Activated CD4-positive, alpha-beta T cell treated with anti-CD3 and anti-CD28 coated beads for 36 hours (primary cell): ENCODE data around the gene BPGM. TPM values are rescaled to one million over a fixed set of nuclear protein-coding genes. Genes with fewer than 3 reads are reported as not detected.
"Not testable (repeated sequence)": the region's sequence is repeated elsewhere in the genome, so short reads cannot be mapped to it uniquely, and the experiment has no call there.

Experiments used
- ATAC-seq: fragments of 200-7000 bp; cut with Tn5 transposase; one replicate; pipeline ENCODE4 v1.10.0; 2021; ENCODE audit warnings: mild to moderate bottlenecking, moderate library complexity
- CTCF ChIA-PET: fragments of 350-600 bp; sonication (Branson Sonifier 250); formaldehyde crosslinking; loops from one replicate; lab custom pipeline; 2021; ENCODE audit warnings: antibody characterized with exemption; lab: Charles Lee
- POLR2A ChIA-PET: fragments of 350-600 bp; sonication (Branson Sonifier 250); formaldehyde crosslinking; loops from one replicate; lab custom pipeline; 2021; ENCODE audit warnings: antibody characterized with exemption, inconsistent platforms; lab: Charles Lee
- DNase-seq: peaks from one replicate; pipeline ENCODE4 v3.0.0-alpha.2; 2020
- H3K27ac Mint-ChIP-seq: one replicate; pipeline ENCODE4 v1.8.0; 2021; ENCODE audit warnings: mixed read lengths
- H3K27me3 Mint-ChIP-seq: one replicate; pipeline ENCODE4 v1.8.0; 2021; ENCODE audit warnings: mixed read lengths
- H3K36me3 Mint-ChIP-seq: one replicate; pipeline ENCODE4 v1.8.0; 2021; ENCODE audit warnings: low read depth, mixed read lengths
- H3K4me1 Mint-ChIP-seq: one replicate; pipeline ENCODE4 v1.8.0; 2021; ENCODE audit warnings: mixed read lengths
- H3K4me3 Mint-ChIP-seq: one replicate; pipeline ENCODE4 v1.8.0; 2021; ENCODE audit warnings: mild to moderate bottlenecking, moderate library complexity, mixed read lengths
- H3K9me3 Mint-ChIP-seq: one replicate; pipeline ENCODE4 v1.8.0; 2021; ENCODE audit warnings: low read depth, mixed read lengths
- intact Hi-C, 2 experiments: fragments of 100-400 bp; cut with DNase I in 1 of 2; cut with micrococcal nuclease in 1 of 2; formaldehyde crosslinking; loops; one replicate each; pipeline versions ENCODE4 v1.14.2 to v1.15.1; 2022 to 2024; cut with DNase I, micrococcal nuclease
- total RNA-seq, 2 experiments: library from RNA; stranded (reverse); gene quantifications; one replicate each; pipeline ENCODE4 v1.2.3, GENCODE V29; 2021

The BPGM gene
- total RNA-seq, 2 experiments from 2014 or later: 17.5 to 18.6 TPM

DNA sequence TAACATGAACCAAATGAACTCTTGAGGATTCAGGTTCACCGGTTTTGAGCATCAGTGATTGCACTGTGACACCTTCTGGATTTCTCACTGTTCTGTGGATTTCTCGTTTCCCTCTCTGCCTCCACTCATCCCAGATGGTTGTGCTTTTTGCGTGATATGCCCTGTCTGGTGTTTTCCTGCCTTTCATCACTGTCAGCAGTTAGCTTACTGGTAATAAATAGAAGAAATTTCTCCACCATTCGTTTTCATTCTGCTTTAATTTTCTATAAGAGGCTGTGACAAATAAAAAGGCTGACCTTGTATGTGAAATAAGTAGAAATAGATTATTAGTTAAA, 16.2 kb downstream of the BPGM start:
- ChIA-PET CTCF (interaction anchor here (1.1 to 1.4 kb wide), 2 partner anchors 17 to 86 kb away, joined by 5 read pairs; no protein-coding TSS in a partner anchor), POLR2A (no interaction called here)
- Mint-ChIP-seq H3K27ac (no peak overlapping the region), H3K36me3 (peaks cover 40% of the 10 kb centered on the region), H3K4me1 (peaks cover 50% of the 10 kb centered on the region), H3K27me3 (no peaks in the 10 kb centered on the region), H3K4me3 (no peak overlapping the region), H3K9me3 (no peaks in the 10 kb centered on the region)
- ATAC-seq (no peak), DNase-seq (no peak)
- intact Hi-C loops: no loop called here

DNA sequence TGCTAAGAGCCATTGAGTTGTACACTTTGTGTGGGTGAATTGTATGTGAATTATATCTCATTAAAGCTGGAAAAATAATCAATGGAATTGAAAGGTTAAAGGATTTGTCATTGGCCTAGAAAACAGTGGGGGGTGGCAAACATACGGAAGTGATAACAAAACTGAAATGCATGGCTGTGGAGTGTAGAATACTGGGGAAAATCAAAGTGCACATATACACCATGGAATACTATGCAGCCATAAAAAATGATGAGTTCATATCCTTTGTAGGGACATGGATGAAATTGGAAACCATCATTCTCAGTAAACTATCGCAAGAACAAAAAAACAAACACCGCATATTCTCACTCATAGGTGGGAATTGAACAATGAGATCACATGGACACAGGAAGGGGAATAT, 18.4 kb downstream of the BPGM start:
- H3K9me3 Mint-ChIP-seq, DNase-seq, ATAC-seq, H3K4me3 Mint-ChIP-seq, intact Hi-C loops, POLR2A ChIA-PET, H3K27me3 Mint-ChIP-seq, H3K27ac Mint-ChIP-seq: not testable (repeated sequence)
- Mint-ChIP-seq H3K4me1 (peaks cover 68% of the 10 kb centered on the region), H3K36me3 (peaks cover 39% of the 10 kb centered on the region)
- CTCF ChIA-PET: interaction anchor here (1.1 kb wide), 1 partner anchor 17 kb away, joined by 3 read pairs; no protein-coding TSS in a partner anchor

DNA sequence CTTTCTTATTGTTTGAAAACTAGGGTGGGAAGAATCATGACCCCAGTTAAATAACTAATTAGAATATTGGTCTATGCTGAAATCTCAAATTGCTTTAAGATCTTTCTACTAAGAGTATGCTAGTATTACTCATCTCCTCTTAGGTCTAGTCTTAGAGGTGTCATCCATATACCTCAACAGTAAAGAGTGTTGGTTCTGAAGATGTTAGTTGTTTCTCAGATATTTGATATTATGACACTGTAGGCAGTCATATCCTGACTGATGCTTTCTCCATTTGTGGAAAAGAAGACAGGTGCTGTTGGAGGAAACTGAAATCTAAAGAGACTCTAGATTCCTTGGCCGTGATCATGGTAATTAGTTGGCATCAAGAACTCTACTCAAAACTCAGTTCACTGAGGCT, 21.2 kb downstream of the BPGM start:
- Mint-ChIP-seq H3K36me3 (peaks cover 29% of the 10 kb centered on the region), H3K27ac (peak overlapping the region; percentile 80), H3K4me1 (peaks cover 53% of the 10 kb centered on the region), H3K27me3 (no peaks in the 10 kb centered on the region), H3K4me3 (no peak overlapping the region), H3K9me3 (no peaks in the 10 kb centered on the region)
- ChIA-PET CTCF (interaction anchor here (0.7 to 1.4 kb wide), 5 partner anchors 10 to 292 kb away, joined by 3 to 4 read pairs (median 3); no protein-coding TSS in a partner anchor), POLR2A (no interaction called here)
- intact Hi-C loops: loop anchor here (1.0 to 2.0 kb wide), 4 partner anchors 14 to 69 kb away; no protein-coding TSS in a partner anchor
- DNase-seq (no peak), ATAC-seq (peak; percentile 86)

GRCh38 chr7:134669388-134669787, 22.7 kb downstream of the BPGM start:
- intact Hi-C loops: loop anchor here (2.0 kb wide), 2 partner anchors 41 to 67 kb away; no protein-coding TSS in a partner anchor
- H3K9me3 Mint-ChIP-seq: peaks cover 2% of the 10 kb centered on the region
- peak overlapping the region; percentile 50 for H3K4me3 Mint-ChIP-seq
- H3K4me1 Mint-ChIP-seq: peaks cover 51% of the 10 kb centered on the region
- H3K36me3 Mint-ChIP-seq: peaks cover 29% of the 10 kb centered on the region
- DNase-seq: peak; percentile 16
- peak overlapping the region; percentile 89 for H3K27ac Mint-ChIP-seq
- H3K27me3 Mint-ChIP-seq: no peaks in the 10 kb centered on the region
- no peak for ATAC-seq
- ChIA-PET POLR2A (interaction anchor here (0.6 kb wide), 1 partner anchor 336 kb away, joined by 3 read pairs; no protein-coding TSS in a partner anchor), CTCF (interaction anchor here (0.6 to 1.4 kb wide), 6 partner anchors 12 to 81 kb away, joined by 3 to 5 read pairs (median 3); no protein-coding TSS in a partner anchor)

GRCh38 chr7:134669845-134670373, 23.3 kb downstream of the BPGM start:
- ATAC-seq (peak; percentile 75), DNase-seq (peak; percentile 83)
- ChIA-PET CTCF (interaction anchor here (0.6 to 1.4 kb wide), 9 partner anchors 12 to 284 kb away, joined by 3 to 5 read pairs (median 3); no protein-coding TSS in a partner anchor), POLR2A (interaction anchor here (0.9 kb wide), 1 partner anchor 24 kb away, joined by 9 read pairs; no protein-coding TSS in a partner anchor)
- Mint-ChIP-seq H3K36me3 (peaks cover 27% of the 10 kb centered on the region), H3K9me3 (peaks cover 2% of the 10 kb centered on the region), H3K27me3 (no peaks in the 10 kb centered on the region), H3K4me1 (peaks cover 51% of the 10 kb centered on the region), H3K27ac (peak overlapping the region; percentile 89), H3K4me3 (peak overlapping the region; percentile 50)
- intact Hi-C loops: loop anchor here (1.0 to 2.0 kb wide), 4 partner anchors 23 to 67 kb away; partner anchors contain the start of gene BPGM (in 1 of the 2)

DNA sequence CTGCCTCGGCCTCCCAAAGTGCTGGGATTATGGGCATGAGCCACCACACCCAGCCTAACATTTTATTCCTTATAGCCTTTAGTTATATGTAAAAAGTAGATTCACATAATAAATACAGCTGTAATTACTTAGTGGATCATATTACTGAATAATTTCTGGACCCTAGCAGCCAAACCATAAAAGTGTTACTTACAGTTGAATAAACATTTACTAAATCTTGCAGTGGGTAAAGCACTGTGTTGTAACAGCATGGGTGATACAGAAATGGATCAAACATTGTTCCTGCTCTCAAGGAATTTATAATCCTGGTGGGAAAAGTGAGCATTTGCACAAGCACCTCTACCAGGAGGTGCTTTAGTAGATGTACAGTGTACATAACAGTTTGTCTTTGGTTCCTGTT, 25.0 kb downstream of the BPGM start:
- ChIA-PET POLR2A (no interaction called here), CTCF (interaction anchor here (1.2 kb wide), 1 partner anchor 37 kb away, joined by 4 read pairs; no protein-coding TSS in a partner anchor)
- no peak for DNase-seq
- peaks cover 51% of the 10 kb centered on the region for H3K4me1 Mint-ChIP-seq
- peaks cover 2% of the 10 kb centered on the region for H3K9me3 Mint-ChIP-seq
- H3K4me3 Mint-ChIP-seq: no peak overlapping the region
- intact Hi-C loops: no loop called here
- no peaks in the 10 kb centered on the region for H3K27me3 Mint-ChIP-seq
- peaks cover 20% of the 10 kb centered on the region for H3K36me3 Mint-ChIP-seq
- no peak overlapping the region for H3K27ac Mint-ChIP-seq
- ATAC-seq: no peak

- ChIA-PET CTCF (no interaction called here), POLR2A (no interaction called here)
- intact Hi-C loops: no loop called here
- Mint-ChIP-seq H3K36me3 (peaks cover 22% of the 10 kb centered on the region), H3K4me3 (no peak overlapping the region), H3K4me1 (peaks cover 39% of the 10 kb centered on the region), H3K27ac (no peak overlapping the region), H3K9me3 (peaks cover 2% of the 10 kb centered on the region), H3K27me3 (no peaks in the 10 kb centered on the region)
- no peak for DNase-seq
- ATAC-seq: no peak
These were observed 27.8 kb downstream of the BPGM start for GRCh38 chr7:134674424-134674823.

- Mint-ChIP-seq H3K9me3 (peaks cover 2% of the 10 kb centered on the region), H3K27ac (peak overlapping the region; percentile 8), H3K36me3 (peaks cover 27% of the 10 kb centered on the region), H3K4me3 (no peak overlapping the region), H3K4me1 (peaks cover 23% of the 10 kb centered on the region), H3K27me3 (no peaks in the 10 kb centered on the region)
- CTCF ChIA-PET: interaction anchor here (0.6 to 2.3 kb wide), 5 partner anchors 10 to 589 kb away, joined by 3 to 6 read pairs (median 4); no protein-coding TSS in a partner anchor
- ATAC-seq (peak; percentile 42), DNase-seq (no peak)
- POLR2A ChIA-PET: no interaction called here
- intact Hi-C loops: no loop called here
These were observed 30.1 kb downstream of the BPGM start for GRCh38 chr7:134676743-134677142.

DNA sequence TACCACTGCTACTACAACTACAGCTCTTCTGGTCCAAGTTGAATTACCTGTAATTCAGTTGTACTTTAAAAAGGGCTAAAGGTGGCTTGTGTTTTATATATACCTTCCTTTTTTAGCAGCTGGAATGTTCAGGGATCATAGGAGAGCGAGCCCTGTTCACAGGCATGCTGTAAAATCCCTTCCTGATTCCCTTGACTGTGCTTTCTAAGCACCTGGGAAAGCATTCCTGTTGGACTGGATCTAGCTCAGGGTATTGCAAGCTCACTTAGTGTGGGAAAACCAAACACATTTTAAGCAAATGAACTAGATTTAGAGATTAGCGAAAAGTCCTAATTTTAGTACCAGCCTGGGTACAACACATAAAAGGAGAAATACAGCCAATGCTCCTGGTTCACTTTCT, 31.5 kb downstream of the BPGM start:
- ChIA-PET CTCF (interaction anchor here (0.8 to 2.3 kb wide), 3 partner anchors 31 to 75 kb away, joined by 3 to 6 read pairs (median 4); no protein-coding TSS in a partner anchor), POLR2A (interaction anchor here (0.6 kb wide), 1 partner anchor 33 kb away, joined by 3 read pairs; no protein-coding TSS in a partner anchor)
- peaks cover 2% of the 10 kb centered on the region for H3K9me3 Mint-ChIP-seq
- H3K27ac Mint-ChIP-seq: no peak overlapping the region
- no peaks in the 10 kb centered on the region for H3K27me3 Mint-ChIP-seq
- ATAC-seq: no peak
- no peak for DNase-seq
- intact Hi-C loops: no loop called here
- H3K4me1 Mint-ChIP-seq: peaks cover 19% of the 10 kb centered on the region
- H3K4me3 Mint-ChIP-seq: no peak overlapping the region
- H3K36me3 Mint-ChIP-seq: peaks cover 24% of the 10 kb centered on the region

GRCh38 chr7:134679006-134679405, 32.4 kb downstream of the BPGM start:
- Mint-ChIP-seq H3K36me3 (peaks cover 19% of the 10 kb centered on the region), H3K4me1 (peaks cover 19% of the 10 kb centered on the region), H3K9me3 (peaks cover 2% of the 10 kb centered on the region), H3K27ac (peak overlapping the region; percentile 5), H3K27me3 (no peaks in the 10 kb centered on the region), H3K4me3 (no peak overlapping the region)
- CTCF ChIA-PET: interaction anchor here (0.7 to 2.3 kb wide), 5 partner anchors 11 to 46 kb away, joined by 3 to 6 read pairs (median 4); no protein-coding TSS in a partner anchor
- POLR2A ChIA-PET: no interaction called here
- ATAC-seq: no peak
- intact Hi-C loops: no loop called here
- DNase-seq: no peak

DNA sequence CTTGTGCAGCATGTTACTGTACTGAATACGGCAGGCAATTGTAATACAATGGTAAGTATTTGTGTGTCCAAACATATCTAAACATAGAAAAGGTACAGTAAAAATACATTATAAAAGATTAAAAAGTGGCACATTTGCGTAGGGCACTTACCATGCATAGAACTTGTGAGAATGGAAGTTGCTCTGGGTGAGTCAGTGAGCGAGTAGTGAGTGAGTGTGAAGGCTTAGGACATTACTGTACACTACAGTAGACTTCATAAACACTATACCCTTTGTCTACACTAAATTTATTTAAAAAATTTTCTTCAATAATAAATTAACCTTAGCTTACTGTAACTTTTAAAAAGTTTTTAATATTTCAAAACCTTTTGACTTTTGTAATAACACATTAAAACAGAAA, 37.5 kb downstream of the BPGM start:
- POLR2A ChIA-PET: no interaction called here
- DNase-seq (no peak), ATAC-seq (no peak)
- H3K36me3 Mint-ChIP-seq: peaks cover 9% of the 10 kb centered on the region
- no peaks in the 10 kb centered on the region for H3K9me3 Mint-ChIP-seq
- no peak overlapping the region for H3K4me3 Mint-ChIP-seq
- H3K27me3 Mint-ChIP-seq: no peaks in the 10 kb centered on the region
- no peak overlapping the region for H3K27ac Mint-ChIP-seq
- CTCF ChIA-PET: interaction anchor here (0.6 to 1.2 kb wide), 3 partner anchors 33 to 359 kb away, joined by 3 read pairs; no protein-coding TSS in a partner anchor
- no peaks in the 10 kb centered on the region for H3K4me1 Mint-ChIP-seq
- intact Hi-C loops: no loop called here
